ENCODE results near the gene ZDHHC7.

Gene ZDHHC7, protein sequence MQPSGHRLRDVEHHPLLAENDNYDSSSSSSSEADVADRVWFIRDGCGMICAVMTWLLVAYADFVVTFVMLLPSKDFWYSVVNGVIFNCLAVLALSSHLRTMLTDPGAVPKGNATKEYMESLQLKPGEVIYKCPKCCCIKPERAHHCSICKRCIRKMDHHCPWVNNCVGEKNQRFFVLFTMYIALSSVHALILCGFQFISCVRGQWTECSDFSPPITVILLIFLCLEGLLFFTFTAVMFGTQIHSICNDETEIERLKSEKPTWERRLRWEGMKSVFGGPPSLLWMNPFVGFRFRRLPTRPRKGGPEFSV

DNA sequence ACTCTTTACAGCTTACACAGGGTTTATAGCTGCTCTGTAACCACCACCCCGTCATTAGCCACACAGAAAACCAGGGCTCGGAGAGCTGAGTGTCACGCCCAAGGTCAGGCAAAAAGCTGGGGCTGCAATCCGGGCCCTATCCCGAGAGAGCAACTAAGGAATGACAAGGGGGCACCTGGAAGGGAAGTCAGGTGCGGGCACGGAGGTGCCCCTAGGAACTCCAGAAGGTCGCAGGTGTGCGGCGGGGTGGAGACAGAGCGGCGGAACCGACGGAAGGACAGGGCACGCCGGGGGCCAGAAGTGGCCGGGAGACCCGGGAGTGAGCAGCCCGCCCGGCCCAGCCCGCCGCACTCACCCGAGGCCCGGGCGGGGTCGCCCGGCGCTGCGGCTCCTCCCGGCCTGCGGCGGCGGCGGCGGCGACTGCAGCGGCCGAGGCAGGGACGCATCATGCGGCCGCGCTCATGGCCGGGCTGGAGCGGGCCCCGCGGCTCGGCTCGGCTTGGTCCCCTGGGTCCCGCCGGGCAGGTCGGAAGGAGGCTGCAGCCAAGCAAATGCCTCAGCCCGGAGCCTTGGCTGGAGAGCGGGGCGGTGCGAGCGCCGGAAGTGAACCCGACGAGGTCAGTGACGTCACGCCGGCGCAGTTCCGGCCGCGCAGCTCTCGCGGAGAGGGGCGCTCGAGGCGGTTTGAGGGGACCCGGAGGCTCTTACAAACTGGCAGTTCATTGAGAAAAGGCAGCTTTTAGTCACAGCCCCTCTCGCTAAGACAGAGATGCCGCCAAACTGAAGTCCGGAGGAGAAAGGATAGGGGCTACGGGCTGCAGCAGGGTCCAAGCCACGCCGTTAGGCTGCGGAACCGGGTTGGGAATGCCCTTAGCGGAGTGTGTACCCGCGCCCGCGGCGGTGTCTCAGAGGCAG is at the start of gene ZDHHC7:
TSS of gene ZDHHC7 (minus strand) at position 605 of the 915 bp plus-strand sequence. CDS start 20,917 bp downstream, outside the sequence.
- intact Hi-C loops (cut with DNase I; ENCODE audit: low total_unique reads): no loop called here
- peak within 1 kb of the TSS; percentile 82 to 85 for H3K27ac ChIP-seq
- H3K36me3 ChIP-seq: no peaks in the 10 kb centered on the region
- peaks cover 0 to 3% of the 10 kb centered on the region in 2 donors for H3K27me3 ChIP-seq
- TF ChIP-seq, protein P1, sequence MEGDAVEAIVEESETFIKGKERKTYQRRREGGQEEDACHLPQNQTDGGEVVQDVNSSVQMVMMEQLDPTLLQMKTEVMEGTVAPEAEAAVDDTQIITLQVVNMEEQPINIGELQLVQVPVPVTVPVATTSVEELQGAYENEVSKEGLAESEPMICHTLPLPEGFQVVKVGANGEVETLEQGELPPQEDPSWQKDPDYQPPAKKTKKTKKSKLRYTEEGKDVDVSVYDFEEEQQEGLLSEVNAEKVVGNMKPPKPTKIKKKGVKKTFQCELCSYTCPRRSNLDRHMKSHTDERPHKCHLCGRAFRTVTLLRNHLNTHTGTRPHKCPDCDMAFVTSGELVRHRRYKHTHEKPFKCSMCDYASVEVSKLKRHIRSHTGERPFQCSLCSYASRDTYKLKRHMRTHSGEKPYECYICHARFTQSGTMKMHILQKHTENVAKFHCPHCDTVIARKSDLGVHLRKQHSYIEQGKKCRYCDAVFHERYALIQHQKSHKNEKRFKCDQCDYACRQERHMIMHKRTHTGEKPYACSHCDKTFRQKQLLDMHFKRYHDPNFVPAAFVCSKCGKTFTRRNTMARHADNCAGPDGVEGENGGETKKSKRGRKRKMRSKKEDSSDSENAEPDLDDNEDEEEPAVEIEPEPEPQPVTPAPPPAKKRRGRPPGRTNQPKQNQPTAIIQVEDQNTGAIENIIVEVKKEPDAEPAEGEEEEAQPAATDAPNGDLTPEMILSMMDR (IDR thresholded peaks at IDR 0.05): no peak
- H3K4me3 ChIP-seq: peak within 1 kb of the TSS; percentile 72 to 83
- H3K4me1 ChIP-seq: peaks cover 0 to 50% (median 33%) of the 10 kb centered on the region in 4 donors
- DNase-seq: peak; percentile 82 to 93
- H3K9me3 ChIP-seq: no peaks in the 10 kb centered on the region

DNA sequence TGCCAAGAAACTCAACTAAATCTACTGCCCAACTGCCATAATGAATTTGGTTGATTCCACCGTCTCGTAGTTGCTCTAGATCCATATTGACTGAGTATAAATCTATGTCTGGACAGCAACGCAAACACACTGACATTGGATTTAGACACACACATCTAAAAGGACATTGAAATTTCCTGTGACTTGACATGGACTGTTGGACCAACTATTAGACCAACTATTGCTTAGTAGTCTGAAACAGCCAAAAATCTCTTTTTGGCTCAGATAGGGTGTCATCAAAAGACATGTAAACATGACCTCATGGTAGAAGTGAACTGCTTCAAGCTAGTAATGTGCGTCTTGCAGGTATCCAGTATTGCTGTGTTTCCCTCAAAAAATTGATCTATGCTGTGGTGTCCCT is 47.6 kb upstream of the ZDHHC7 start:
- TF ChIP-seq, protein P1 (IDR thresholded peaks at IDR 0.05): no peak

DNA sequence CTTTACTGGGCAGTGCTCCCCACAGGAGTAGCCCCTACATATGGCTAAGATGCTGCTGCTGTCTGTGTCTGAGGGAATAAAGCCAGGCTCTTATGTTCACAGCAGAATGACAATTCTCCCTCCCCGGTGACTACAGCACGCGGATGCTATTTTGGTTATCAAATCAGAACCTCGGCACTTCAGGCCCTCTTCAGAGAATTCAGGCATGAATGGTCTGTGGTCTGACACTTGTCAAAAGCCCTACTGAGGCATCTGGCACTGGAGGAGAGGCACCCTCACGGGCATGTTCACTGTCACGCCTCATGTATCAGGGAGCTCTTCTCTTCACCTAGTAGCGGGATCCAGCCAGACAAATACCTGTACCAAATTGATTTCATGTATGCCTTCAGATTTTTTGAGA is 46.6 kb upstream of the ZDHHC7 start:
- Histone ChIP-seq H3K4me1 (peaks cover 0 to 9% (median 8%) of the 10 kb centered on the region in 4 donors), H3K4me3 (no peak overlapping the region), H3K27ac (no peak overlapping the region), H3K36me3 (no peaks in the 10 kb centered on the region), H3K9me3 (no peaks in the 10 kb centered on the region), H3K27me3 (no peaks in the 10 kb centered on the region)
- no peak for DNase-seq
- intact Hi-C loops (cut with DNase I; ENCODE audit: low total_unique reads): no loop called here
- TF ChIP-seq, protein P1 (IDR thresholded peaks at IDR 0.05): no peak

More for the DNA sequence above, 47.6 kb upstream of the ZDHHC7 start:
- Histone ChIP-seq H3K36me3 (no peaks in the 10 kb centered on the region), H3K4me3 (no peak overlapping the region), H3K27ac (no peak overlapping the region), H3K4me1 (peaks cover 0 to 9% (median 8%) of the 10 kb centered on the region in 4 donors), H3K27me3 (no peaks in the 10 kb centered on the region), H3K9me3 (no peaks in the 10 kb centered on the region)
- intact Hi-C loops (cut with DNase I; ENCODE audit: low total_unique reads): no loop called here
- no peak for DNase-seq

DNA sequence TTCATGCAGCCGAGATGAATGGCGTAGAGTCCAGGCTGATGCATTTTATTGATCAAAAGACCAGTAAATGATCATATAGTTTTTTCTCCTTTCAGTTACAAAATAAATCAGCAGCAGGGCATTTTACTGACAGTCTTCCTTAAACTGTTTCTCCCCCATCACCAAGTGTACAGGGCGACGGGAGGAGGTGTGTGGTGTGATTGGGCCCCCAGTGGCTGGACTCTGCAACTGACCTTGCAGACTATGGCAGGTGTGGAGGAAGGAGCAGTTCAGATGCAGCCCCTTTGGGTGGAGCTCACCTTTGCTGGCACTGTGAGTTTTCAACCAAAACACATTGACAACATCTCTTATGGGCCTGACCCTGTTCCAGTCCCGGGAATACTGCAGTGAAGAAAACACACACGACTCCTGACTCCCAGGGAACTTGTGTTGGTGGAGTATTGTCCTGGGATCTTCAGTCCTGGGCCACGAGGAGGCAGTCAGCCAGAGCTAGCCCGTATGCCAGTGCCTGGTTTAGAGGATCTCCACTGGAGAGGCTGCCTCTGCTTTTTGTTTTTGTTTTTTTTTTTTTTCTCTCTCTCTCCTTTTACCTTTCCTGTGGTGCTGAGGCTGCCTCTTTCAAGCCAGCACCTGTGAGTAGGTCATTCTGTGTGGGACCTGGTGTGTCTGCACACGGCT is 46.0 kb upstream of the ZDHHC7 start:
- no peak for DNase-seq
- Histone ChIP-seq H3K27ac (no peak overlapping the region), H3K4me1 (peaks cover 0 to 9% (median 8%) of the 10 kb centered on the region in 4 donors)

More for the DNA sequence above, 46.0 kb upstream of the ZDHHC7 start:
- no peak overlapping the region for H3K4me3 ChIP-seq
- intact Hi-C loops (cut with DNase I; ENCODE audit: low total_unique reads): no loop called here
- H3K27me3 ChIP-seq: no peaks in the 10 kb centered on the region
- H3K9me3 ChIP-seq: no peaks in the 10 kb centered on the region
- TF ChIP-seq, protein P1 (IDR thresholded peaks at IDR 0.05): no peak
- no peaks in the 10 kb centered on the region for H3K36me3 ChIP-seq

Data from tibial artery (tissue), 4 donors.